NAMALWA (cell line): Measurements from ENCODE around the gene CCL1.

Source experiments
- DNase-seq: peaks from one replicate; pipeline ENCODE4 v3.0.0-alpha.2; 2015; ENCODE audit warnings: low spot score

CCL1 gene

DNA sequence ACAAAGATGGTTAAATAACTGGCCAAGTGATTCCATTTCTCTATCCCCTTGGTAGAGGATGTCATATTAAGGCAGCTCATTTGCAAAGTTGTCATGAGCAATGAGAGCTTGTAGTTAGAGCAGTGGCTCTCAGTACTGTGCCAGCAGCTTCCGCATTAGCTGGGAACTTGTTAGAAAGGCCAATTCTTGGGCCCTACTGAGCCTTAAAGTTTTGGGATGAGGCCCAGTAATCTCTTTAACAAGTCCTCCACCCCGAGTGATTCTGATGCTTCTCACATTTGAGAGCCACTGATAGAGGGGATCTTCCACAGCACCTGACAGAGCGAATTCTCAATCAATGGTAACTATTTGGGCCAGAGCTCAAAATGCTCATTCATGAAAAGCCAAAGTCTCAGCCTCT, 20.2 kb upstream of the CCL1 start:
- DNase-seq, result no peak

DNA sequence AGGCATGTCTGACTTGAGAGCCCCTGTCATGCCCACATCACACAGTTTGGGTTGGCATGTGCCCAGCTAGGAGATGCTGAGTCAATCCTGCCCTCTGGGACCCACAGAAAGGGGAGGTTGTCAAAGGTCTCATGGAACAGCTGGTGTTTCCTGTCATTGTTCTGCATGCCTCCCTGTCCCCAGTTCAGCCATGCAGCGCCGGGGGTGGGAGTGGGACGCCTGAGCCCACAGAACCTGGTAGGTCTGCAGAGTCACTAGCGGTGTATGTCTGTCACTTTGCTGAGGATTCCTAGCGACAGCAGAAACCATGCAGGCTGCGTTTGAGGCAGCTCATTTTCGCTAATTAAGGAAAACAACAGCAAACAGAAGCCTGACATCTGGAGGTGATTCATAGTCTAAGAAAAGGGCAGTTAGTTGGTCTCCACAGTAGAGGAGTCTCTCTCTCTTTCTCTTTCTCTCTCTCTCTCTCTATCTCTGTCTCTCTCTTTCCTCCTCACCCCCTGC, 19.6 kb upstream of the CCL1 start:
- no peak for DNase-seq

DNA sequence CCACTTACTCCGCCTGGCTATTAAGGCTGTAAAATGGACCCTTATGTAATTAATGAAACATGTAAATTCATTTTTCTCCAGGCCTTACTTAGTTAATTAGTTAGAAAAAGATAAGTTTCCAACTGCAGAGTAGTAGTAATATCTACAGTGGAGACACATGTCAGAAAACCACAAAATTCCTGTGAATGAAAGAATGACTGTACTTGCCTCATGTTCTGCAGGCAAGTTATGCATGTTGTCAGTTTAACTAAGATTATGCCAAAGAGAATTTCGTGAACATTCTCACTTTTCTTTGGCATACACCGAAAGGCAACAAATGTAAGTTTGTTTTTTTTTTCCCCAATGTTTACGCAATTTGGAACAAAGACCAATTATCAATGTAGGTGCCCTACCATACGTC, 16.8 kb upstream of the CCL1 start:
- no peak for DNase-seq

DNA sequence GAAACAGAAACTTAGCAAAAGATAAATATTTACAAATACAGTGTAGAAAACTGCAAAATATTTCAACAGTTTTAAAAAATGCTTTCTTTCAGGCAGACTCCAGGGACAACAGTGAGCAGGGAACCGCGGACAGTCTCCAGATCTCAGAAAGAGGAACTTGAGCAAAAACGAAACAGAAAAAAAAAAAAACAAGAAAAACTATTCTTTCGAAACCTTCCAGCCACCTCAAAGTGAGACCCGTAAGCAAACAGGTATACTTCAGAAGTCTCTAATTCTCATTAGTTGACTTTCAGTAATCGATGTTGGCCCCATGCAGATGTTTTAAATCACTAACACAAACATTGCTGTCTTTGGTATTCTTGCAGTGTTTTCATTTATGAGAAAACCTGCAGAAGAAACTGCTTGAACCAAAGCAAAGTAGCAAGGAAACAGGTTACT, 15.7 kb upstream of the CCL1 start:
- peak; percentile 64 for DNase-seq

DNA sequence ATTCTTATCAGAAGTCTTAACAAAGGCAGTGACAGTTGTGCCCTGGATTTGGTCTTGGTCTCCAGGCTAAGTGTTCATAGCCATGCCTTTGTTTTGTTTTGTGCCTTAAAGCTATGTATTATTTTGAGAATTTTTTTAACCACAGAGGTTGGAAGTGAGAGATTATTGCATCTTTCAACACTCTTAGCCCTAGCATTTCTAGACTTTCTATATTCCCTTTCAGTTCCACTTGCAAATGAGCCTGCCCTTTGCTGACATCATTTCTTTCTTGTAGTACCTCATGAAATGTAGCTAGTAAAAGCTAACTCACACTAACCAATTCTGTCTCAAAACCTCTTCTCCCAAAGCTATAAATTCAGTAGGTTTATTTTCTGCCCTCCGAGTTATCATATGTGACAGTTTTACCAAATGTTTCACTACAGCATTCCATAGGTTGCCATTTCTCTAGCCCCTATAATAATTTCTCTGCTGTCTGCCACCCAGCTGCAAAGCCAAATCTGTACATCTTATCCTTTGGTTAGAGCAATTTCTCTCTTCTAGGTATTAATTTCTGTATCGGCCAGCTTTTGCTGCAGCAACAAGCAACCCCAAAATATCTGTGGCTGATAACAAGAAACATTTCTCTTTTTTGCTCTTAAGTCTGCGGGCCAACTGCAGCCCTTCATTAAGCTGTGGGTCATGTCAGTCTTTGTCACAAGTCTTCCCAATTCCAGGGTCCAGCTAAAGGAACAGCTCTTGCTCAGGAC, 14.2 kb upstream of the CCL1 start:
- DNase-seq, result no peak

DNA sequence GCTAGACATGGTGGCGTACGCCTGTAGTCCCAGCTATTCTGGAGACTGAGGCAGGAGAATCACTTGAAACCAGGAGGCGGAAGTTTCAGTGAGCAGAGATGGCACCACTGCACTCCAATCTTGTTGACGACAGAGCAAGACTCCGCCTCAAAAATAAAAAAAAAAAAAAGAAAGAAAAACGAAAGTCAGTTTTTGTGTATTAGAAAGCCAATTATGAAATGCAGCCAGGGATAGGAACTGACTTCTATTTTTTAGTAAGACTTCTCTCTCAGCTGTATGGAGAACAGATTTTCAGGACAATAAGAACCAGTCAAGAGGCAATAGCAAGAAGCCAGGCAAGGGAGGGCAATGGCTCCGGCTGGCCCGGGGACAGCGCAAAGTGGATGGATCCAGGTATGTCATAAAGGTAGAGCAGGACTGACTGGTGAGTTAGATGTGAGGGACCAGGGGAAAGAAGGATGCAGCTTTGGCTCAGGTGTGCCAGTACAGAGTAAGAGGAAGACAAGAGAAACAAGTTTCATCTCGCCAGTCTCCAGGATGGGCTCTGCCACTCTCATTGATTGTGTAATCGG, 12.5 kb upstream of the CCL1 start:
- DNase-seq, result no peak

DNA sequence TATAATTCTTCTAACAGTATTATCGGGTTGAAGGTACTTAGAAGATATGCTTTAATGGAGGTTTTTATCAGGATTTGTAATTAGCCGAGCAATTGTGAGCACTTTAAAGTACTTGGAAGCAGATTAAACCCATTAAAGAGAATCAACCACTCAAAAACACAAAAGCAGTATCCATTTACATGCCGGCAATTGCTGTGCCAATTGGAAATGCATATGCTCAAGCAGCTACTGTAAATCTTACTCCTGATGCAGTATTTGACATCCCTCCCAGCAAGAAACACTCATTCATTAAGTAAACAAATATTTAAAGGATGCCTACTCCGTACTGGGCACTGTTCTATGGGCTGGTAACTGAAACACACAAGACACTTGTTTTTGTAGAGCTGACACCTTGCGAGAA, 11.4 kb upstream of the CCL1 start:
- DNase-seq, result no peak

DNA sequence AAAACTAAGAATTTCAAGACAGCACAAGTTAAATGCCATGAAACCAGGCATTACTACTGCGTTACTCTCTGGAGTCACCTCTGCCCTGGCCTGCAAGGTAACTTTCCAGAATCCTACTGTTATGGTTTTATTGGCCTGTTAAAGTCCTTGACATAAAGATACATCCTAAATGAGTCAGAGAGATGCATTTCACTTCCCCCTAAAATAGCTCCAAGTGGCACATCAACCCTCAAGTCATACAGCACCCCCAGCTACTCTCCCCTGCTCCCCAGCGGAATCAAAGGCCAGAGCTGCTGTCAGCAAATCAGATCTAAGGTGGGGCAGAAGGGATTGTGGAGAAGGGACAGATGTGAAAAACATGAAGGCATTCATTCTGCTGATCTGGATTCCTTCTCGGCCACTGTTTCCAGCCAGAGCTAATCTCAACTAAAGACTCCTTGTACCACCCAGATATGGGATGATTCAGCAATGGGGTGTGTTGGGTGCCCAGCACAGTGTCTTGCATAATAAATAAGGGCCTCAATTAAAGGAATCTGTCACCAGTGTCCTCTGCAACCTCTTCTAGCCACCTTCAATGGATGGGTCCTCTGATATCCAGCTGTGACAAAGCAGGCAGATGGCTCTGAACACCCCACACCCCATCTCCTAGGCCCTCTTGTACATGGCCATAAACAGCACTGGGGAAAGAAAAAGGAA, 8.5 kb upstream of the CCL1 start:
- DNase-seq, result no peak

DNA sequence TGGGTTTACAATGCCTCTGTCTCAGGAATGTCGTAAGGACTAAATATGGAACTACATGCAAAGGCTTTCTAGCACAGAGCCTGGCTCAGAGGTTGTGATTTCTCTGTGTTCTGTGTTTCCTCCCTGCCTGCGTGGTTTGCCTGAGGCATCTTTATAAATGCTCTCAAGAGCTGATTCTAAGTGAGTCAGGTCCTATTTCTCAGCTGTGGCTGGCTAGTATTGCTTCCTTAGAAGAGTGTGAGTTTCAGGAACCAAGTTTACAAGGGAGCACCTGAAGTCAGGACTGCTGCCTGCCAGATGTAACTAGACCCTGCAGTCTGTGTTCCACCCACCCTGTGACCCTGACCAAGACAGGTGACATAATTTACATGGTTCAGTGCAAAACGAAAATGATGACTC, 8.0 kb upstream of the CCL1 start:
- no peak for DNase-seq

DNA sequence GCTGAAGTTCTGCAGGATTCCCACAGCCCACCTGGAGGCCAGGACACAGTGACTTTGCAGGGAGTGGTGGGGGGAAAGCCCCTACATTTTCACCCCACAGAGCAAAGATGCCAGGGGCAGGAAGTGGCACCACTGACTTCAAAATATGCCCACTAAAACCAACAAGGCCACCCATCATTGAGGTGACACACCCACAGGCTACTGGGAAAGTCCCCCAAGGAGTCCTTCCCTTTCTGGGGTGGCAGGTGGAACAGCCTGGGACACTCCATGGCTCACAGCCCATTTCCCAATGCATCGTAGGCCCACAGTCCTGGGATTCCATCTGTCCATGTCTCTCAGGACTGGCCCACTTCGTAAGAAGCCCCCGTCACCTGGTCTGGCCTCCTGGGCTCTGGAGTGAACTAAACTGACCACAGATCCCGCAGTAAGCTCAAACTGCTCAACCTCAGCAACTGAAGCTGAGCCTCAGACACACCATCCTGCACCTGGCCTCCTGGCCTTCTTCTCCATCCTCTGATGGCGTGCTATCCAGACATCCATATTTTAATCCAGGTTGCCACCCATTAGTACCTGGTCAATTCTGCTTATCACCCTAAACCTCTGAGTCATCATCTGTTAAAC, 7.5 kb upstream of the CCL1 start:
- no peak for DNase-seq

DNA sequence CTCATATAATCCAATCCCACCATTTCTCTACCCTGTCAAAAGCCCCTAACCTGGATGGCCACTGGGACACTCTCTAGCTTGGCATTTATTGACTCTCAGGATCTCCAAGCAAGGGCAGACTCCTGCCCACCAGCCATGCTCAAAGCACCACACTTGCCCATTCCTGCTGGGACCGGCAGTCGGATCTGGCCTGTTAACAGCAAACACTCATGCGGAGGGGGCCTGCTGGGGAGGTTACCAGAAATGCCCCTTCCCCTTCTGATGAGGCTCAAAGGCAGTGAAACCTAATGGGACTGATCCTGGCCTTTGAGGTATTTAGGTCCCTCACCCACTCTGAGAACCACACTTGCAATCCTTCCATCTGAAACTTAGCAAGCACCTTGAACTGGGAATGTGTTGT, 6.5 kb upstream of the CCL1 start:
- no peak for DNase-seq

DNA sequence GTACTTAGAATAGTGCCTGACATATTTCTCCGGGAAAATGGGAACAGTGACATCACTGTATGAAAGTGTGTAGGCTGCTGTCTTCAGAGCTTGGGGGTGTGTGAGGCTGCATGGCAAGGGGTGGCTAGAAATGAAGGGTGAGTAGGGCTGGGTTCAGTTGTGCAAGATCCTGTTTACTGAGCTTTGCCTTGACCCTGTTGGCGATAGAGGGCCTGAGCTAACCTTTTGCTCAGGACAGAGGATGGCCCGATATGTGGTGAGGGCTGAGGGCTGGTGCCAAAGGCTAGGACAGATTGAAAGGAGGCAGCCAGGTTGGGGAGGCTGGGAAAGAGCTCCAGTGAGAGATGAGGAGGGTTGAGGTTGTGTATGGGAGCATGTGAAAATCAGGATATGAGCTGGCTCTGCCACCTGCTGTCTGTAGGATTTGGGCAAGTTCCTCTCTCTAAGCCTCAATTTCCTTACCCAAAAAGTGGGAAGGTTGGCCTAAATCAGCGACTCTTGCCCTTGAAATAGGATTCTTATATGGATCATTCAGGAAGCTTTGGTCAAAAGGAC, 6.0 kb upstream of the CCL1 start:
- no peak for DNase-seq

DNA sequence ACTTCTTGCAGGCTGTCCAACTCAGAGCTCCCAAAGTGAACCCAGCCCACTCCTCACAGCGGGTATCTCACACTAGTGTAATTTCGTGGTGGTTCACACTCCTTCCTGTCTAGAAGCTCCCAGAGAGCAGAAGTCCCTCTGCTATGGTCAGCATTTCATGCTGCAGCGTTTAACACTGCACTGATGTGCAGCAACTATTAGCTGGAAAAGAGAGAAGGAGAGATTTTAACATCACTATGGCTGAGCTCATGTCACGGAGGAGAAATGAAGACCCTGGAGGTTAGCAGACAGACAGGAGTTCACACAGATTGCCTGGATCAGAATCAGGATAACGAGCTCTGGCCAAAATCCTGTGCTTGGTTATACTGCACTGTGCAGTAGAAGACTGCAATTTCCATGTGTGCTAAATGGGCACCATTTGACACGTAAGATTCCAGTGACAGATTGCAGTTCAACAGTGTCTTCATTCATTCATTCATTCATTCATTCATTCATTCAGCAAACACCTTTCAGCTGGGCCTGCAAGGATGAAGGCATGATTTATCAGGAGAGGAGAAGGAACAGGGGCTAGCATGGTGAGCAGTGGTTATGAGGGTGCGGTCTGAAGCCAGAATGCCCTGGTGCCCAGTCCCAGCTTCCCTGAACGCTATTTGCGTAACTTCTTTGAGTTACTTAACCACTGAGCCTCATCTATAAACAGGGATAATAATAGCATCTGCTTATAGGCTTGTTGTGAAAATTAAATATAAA, 5.3 kb upstream of the CCL1 start:
- no peak for DNase-seq

DNA sequence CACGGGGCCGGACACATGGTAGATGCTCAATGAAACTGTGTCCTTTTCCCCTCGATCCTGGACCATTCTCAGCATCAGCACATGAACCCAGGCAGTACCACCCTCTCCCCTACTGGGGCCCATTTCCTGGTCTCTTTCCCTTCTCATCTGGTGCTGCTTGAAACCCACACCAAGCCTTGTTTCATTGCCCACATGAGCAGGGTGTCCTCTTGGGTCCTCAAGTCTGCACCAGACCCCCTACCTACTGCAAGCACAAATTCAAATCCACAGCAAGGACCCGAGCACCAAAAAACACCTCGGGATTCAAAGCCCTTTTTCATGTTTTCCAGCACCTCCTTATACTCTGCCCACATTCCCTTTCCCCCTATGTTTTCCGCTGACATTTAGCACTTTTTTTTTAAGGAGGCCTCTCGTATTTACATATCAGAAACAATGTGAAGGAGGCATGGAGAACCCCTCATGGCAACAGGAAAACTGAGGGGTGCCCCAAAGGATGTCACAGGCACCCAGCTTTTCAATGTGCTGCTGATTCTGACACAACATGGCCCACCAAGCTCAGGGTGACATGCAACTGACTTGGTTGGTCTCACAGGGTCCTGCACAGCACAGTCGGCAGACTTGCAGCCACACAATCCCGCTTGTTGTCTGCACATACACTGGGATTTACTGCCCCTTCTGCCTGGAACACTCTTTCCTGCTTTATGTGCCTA, 4.6 kb upstream of the CCL1 start:
- DNase-seq, result no peak

DNA sequence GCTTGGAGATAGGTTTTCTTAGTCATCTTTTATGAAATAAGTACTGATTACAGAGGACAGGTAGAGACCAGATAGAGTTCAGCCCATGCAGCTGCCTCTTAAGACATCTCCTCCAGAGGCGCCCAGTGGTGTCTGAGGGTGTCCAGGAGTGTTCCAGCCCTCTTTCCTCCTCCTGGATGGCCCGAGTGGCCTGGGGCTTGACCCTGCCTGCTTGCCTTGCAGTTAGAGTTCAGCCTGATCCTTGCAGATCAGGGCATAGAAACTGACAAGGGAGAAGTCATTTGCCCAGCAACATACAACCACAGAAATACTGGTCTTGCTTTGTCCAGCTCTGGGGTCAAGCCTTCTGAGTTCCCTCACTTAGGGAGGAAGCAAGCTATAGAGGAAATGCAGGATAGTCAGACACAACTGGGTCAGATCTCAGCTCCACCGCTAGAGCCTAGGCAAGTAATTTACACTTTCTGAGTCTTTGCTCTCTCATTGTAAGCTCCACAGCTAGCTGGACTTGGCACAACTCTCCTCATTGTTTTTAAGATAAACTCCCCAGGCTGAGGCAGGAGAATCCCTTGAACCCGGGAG, 3.6 kb upstream of the CCL1 start:
- no peak for DNase-seq

DNA sequence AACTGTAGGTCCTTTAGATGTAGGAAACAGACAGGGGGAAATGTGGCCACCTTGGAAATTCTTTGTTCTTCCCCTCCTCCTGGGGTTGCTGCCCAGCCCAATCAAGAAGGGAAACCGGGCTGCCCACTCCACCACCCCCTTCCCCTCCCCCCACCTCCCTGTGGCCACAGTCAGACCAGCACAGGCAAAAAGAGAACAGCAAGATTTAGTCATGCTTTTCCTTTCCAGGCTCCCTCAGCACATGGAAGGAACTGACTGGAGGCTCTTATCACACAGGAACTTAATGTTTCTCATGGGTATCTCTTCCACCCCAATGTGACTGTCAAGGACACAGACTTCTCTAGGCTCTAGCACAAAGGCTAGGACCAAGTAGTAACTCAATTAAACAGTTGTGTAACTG, 3.0 kb upstream of the CCL1 start:
- DNase-seq, result no peak

DNA sequence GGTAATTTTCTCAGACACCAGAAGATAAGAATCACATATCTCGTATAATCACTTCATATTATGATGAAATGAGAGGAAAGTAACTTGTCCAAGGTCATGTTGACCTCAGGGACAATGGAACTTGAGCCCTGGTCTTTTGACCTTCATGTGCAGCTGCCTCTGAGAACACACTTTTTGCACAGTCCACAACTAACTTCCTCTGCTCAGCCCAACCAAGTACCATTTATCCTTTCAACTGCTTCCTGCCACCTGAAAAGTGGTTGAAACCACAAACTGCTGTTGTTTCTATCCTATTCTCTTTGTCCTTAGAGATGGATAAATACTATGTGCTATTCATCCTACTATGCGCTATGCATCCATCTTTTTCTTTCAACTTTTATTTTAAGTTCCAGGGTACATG, 2.3 kb upstream of the CCL1 start:
- DNase-seq, result no peak

DNA sequence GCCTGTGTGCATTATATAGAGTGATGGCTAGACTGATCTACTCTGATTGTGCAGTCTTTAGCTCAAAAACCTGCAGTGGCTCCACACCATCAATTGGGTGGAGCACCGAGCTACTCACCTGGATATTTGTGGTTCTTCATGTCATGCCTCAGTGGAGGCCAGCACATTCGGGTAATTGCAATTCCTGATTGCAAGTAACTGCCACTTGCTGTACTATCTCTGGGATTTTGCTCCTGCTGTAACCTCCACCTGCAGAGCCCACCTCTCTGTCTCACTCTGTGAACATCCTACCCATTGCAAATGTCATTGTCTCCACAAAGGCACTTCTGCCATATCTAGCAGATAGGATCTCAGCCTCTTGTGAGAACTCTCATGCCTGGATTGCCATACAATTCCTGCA, 1.7 kb upstream of the CCL1 start:
- no peak for DNase-seq

DNA sequence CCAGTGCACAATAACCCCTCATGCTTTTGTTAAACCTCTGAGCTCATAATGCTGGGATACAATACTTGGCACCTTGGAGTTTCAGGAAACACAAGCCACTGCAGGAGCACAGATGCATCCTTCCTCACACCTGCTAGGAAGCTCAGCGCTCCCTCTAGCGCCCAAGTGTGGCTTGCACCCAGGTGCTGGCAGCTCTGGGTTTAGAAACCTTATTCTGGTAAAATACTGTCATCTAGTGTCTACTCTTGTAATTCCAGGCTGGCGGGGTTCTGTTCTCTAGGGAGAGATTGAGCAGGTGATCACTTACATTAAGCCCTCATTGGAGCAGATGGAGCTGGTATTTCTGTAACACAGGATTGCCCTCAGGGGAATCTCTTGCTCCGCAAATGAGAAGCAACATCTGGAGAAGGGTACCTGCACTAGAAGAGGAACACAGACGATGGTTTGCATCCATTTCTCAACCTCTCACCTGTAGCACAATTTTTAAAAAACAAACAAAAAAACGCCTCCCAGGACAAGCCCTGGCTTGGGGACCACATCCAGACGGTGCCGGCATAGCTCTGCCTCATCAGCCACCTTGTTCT, 1.5 kb downstream of the CCL1 start:
- DNase-seq, result peak; percentile 87

DNA sequence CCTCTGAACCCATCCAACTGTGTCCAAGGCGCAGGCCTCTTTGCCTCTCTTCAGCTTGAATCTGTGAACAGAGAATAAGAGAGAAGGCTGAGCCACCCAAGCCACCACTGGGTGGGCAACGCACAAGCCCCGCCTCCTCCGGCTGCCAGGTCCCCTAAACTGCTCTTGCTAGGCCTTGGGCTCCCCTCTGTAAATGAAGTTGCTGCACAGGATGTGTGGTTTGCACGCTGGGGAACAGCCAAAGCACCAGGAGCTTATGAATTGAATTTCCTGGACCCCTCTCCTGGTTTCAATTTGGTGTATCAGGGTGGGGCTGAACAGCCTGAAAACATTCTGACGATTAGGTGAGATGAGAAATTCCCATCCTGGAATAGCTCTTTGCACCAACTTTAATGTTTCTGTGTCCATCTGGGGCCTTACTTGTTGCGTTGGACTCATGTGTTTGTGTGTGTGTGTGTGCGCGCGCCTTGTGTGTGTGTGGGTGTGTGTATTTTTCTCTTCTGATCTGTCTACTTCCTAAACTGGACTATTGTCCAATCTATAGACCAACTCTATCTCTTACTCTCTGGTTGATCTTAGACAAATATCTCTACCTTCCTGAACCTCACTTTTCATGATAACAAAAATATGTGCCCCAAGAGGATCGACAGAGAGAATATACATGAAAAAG, 2.3 kb downstream of the CCL1 start:
- no peak for DNase-seq
